ENCODE measurements around the gene PGBD4.

GRCh38 chr15:34111488-34111887, 9.6 kb downstream of the PGBD4 start:
- TF ChIP-seq CTCF (IDR thresholded peaks at IDR 0.05; ENCODE audit: insufficient read depth, low read length): no peak
- TF ChIP-seq, protein P1, sequence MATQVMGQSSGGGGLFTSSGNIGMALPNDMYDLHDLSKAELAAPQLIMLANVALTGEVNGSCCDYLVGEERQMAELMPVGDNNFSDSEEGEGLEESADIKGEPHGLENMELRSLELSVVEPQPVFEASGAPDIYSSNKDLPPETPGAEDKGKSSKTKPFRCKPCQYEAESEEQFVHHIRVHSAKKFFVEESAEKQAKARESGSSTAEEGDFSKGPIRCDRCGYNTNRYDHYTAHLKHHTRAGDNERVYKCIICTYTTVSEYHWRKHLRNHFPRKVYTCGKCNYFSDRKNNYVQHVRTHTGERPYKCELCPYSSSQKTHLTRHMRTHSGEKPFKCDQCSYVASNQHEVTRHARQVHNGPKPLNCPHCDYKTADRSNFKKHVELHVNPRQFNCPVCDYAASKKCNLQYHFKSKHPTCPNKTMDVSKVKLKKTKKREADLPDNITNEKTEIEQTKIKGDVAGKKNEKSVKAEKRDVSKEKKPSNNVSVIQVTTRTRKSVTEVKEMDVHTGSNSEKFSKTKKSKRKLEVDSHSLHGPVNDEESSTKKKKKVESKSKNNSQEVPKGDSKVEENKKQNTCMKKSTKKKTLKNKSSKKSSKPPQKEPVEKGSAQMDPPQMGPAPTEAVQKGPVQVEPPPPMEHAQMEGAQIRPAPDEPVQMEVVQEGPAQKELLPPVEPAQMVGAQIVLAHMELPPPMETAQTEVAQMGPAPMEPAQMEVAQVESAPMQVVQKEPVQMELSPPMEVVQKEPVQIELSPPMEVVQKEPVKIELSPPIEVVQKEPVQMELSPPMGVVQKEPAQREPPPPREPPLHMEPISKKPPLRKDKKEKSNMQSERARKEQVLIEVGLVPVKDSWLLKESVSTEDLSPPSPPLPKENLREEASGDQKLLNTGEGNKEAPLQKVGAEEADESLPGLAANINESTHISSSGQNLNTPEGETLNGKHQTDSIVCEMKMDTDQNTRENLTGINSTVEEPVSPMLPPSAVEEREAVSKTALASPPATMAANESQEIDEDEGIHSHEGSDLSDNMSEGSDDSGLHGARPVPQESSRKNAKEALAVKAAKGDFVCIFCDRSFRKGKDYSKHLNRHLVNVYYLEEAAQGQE (IDR thresholded peaks at IDR 0.05; ENCODE audit: insufficient replicate concordance, low read depth): no peak
- TF ChIP-seq POLR2AphosphoS5 (IDR thresholded peaks at IDR 0.05; ENCODE audit: low read depth): no peak
- TF ChIP-seq SPI1 (IDR thresholded peaks at IDR 0.05; ENCODE audit: borderline replicate concordance, low read depth): no peak
- no peak for TF ChIP-seq GABPA (IDR thresholded peaks at IDR 0.05; ENCODE audit: low read depth)
